GM12891 (cell line): ENCODE measurements around the gene ERLEC1.

Experiments used
- POLR2A ChIP-seq: IDR thresholded peaks from 2 replicates; pipeline ENCODE4 v1.6.1; 2011; ENCODE audit warnings: low read depth, low read length, control low read depth
- POLR2AphosphoS5 ChIP-seq: IDR thresholded peaks from 2 replicates; pipeline ENCODE4 v1.6.1; 2011; ENCODE audit warnings: low read depth, low read length, control low read depth
- POU2F2 ChIP-seq: IDR thresholded peaks from 2 replicates; pipeline ENCODE4 v1.6.1; 2011; ENCODE audit warnings: low read depth, mild to moderate bottlenecking, control low read depth, low read length, moderate library complexity
- TAF1 ChIP-seq: IDR thresholded peaks from 2 replicates; pipeline ENCODE4 v1.6.1; 2011; ENCODE audit warnings: low read depth, low read length, control low read depth

DNA sequence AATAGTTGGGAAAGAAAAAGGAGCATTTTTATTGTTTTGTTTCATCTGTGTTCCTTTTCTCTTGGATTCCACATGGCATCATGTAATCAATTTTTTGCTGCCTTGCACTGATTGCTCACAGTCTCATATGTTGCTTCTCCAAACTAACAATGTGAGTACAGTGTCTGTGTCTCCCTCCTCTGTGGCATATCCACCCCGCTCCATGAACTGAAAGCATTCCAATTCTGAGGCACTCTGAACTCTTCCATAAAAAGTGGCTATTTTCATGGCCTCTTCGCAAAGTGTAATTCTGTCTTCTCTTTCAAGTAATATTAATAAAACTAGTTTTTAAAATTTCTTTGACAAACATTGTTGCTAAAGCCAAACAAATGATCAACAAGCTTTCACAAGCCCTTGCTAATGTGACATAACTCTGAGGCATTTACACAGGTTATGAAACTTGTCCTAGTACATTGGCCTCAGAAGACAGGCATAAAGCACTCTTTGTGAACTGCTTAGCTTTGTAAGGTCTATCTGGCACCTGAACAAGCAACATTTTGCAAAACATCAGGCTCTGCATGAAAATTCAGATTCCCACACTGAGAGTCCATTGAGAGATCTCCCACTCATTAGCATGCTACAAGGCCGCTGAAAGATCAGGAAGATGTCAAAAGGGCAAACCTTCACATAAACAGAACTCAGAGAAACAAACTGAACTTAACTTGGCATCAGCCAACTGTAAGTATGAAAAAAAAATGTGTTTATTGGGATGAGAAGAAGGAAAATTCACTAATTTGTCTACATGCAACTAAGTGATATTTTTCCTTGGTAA, 39.9 kb downstream of the ERLEC1 start:
- TF ChIP-seq TAF1 (no peak), POLR2A (no peak), POLR2AphosphoS5 (no peak), POU2F2 (no peak)
